ENCODE results near the gene USP54. TPM values are rescaled to one million over a fixed set of nuclear protein-coding genes. Genes with fewer than 3 reads are reported as not detected.

USP54 gene
- total RNA-seq, 1 donor from 2014 or later: 10.8 TPM

GRCh38 chr10:73559590-73559989 is 31.6 kb downstream of the USP54 start:
- H3K27me3 Mint-ChIP-seq: no peaks in the 10 kb centered on the region
- no peaks in the 10 kb centered on the region for H3K9me3 Mint-ChIP-seq

GRCh38 chr10:73556855-73557254 is 34.3 kb downstream of the USP54 start:
- no peaks in the 10 kb centered on the region for H3K4me1 Mint-ChIP-seq
- no peaks in the 10 kb centered on the region for H3K9me3 Mint-ChIP-seq
- H3K4me3 Mint-ChIP-seq: no peak overlapping the region
- DNase-seq (no peak), ATAC-seq (ENCODE audit: low read depth) (no peak)
- ChIA-PET CTCF (no interaction called here), POLR2A (interaction anchor here (0.7 kb wide), 1 partner anchor 524 kb away, joined by 5 read pairs; no protein-coding TSS in a partner anchor)
- no peak overlapping the region for H3K27ac Mint-ChIP-seq
- H3K36me3 Mint-ChIP-seq (ENCODE audit: low read depth): no peaks in the 10 kb centered on the region
- intact Hi-C loops (cut with micrococcal nuclease): no loop called here
- no peak for TF ChIP-seq CTCF (IDR thresholded peaks at IDR 0.05)
- no peaks in the 10 kb centered on the region for H3K27me3 Mint-ChIP-seq

More at GRCh38 chr10:73559590-73559989, 31.6 kb downstream of the USP54 start:
- H3K36me3 Mint-ChIP-seq (ENCODE audit: low read depth): no peaks in the 10 kb centered on the region
- intact Hi-C loops (cut with micrococcal nuclease): no loop called here
- no peak for TF ChIP-seq CTCF (IDR thresholded peaks at IDR 0.05)
- ChIA-PET POLR2A (no interaction called here), CTCF (no interaction called here)
- H3K4me3 Mint-ChIP-seq: no peak overlapping the region
- no peak for DNase-seq
- H3K27ac Mint-ChIP-seq: no peak overlapping the region
- ATAC-seq (ENCODE audit: low read depth): no peak
- H3K4me1 Mint-ChIP-seq: no peaks in the 10 kb centered on the region

DNA sequence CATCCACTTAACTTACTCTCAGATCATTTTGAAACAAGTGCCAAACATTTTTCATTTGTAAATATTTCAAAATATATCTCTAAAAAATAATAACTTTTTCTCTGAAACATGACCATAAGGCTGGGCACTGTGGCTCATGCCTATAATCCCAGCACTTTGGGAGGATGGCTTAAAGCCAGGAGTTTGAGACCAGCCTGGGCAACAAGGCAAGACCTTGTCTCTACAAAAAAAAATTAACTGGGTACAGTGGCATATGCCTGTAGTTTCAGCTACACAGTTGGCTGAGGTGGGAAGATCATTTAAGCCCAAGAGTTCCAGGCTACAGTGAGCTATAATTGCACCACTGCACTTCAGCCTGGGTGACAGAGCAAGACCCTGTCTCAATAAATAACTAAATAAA is 36.4 kb downstream of the USP54 start:
- intact Hi-C loops (cut with micrococcal nuclease): no loop called here
- Mint-ChIP-seq H3K4me3 (no peak overlapping the region), H3K27me3 (no peaks in the 10 kb centered on the region), H3K9me3 (no peaks in the 10 kb centered on the region), H3K27ac (no peak overlapping the region), H3K4me1 (no peaks in the 10 kb centered on the region), H3K36me3 (ENCODE audit: low read depth) (no peaks in the 10 kb centered on the region)
- POLR2A ChIA-PET: no interaction called here
- CTCF ChIA-PET: no interaction called here
- DNase-seq: no peak
- no peak for TF ChIP-seq CTCF (IDR thresholded peaks at IDR 0.05)
- ATAC-seq (ENCODE audit: low read depth): no peak

DNA sequence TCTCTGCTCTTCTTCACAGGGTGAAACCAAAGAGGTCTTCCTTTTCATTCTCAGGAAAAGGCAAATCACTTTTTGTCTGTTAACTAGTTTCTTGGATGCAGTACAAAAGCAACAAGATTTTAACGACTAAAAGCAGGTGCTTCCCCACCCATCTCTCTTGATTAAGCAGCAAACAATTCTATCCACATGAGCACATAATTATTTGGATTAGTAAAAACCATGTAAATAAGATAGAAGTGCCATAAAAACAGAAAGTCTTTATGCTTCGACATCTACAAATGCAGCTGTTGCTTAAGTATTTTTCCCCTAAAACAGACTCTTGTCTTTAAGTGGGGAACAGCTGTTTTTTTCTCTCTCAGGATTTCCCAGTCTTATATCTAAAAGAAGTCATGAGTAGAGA is 37.4 kb downstream of the USP54 start:
- no peak for ATAC-seq (ENCODE audit: low read depth)

More for the DNA sequence above, 37.4 kb downstream of the USP54 start:
- intact Hi-C loops (cut with micrococcal nuclease): no loop called here
- H3K27ac Mint-ChIP-seq: no peak overlapping the region
- no peaks in the 10 kb centered on the region for H3K4me1 Mint-ChIP-seq
- CTCF ChIA-PET: no interaction called here
- H3K36me3 Mint-ChIP-seq (ENCODE audit: low read depth): no peaks in the 10 kb centered on the region
- POLR2A ChIA-PET: no interaction called here
- DNase-seq: no peak
- H3K9me3 Mint-ChIP-seq: no peaks in the 10 kb centered on the region
- no peak for TF ChIP-seq CTCF (IDR thresholded peaks at IDR 0.05)
- no peaks in the 10 kb centered on the region for H3K27me3 Mint-ChIP-seq
- no peak overlapping the region for H3K4me3 Mint-ChIP-seq

Measured in activated B cell treated with CpG ODN at 0.5 μM for 24 hours (primary cell).